Glutamatergic neuron (in vitro differentiated cells): ENCODE results near the gene ATRN. TPM values are rescaled to one million over a fixed set of nuclear protein-coding genes. Genes with fewer than 3 reads are reported as not detected.

ENCODE experiments used
- DNase-seq: peaks from one replicate; pipeline ENCODE4 v3.0.0; 2022
- H3K27ac Mint-ChIP-seq: one replicate; pipeline ENCODE4 v1.8.0; 2020; ENCODE audit warnings: mild to moderate bottlenecking, mixed read lengths, inconsistent platforms; ENCODE audit not compliant: unreplicated experiment
- H3K27me3 Mint-ChIP-seq: one replicate; pipeline ENCODE4 v1.8.0; 2020; ENCODE audit warnings: mild to moderate bottlenecking, moderate library complexity, mixed read lengths, inconsistent platforms; ENCODE audit not compliant: unreplicated experiment
- H3K36me3 Mint-ChIP-seq: one replicate; pipeline ENCODE4 v1.8.0; 2020; ENCODE audit warnings: mild to moderate bottlenecking, mixed read lengths, inconsistent platforms; ENCODE audit not compliant: unreplicated experiment
- H3K4me1 Mint-ChIP-seq: one replicate; pipeline ENCODE4 v1.8.0; 2020; ENCODE audit warnings: mild to moderate bottlenecking, low read depth, mixed read lengths, inconsistent platforms; ENCODE audit not compliant: unreplicated experiment
- H3K4me3 Mint-ChIP-seq: one replicate; pipeline ENCODE4 v1.8.0; 2020; ENCODE audit warnings: mild to moderate bottlenecking, mixed read lengths, inconsistent platforms; ENCODE audit not compliant: unreplicated experiment
- H3K9me3 Mint-ChIP-seq: one replicate; pipeline ENCODE4 v1.8.0; 2020; ENCODE audit warnings: mild to moderate bottlenecking, moderate library complexity, mixed read lengths, inconsistent platforms; ENCODE audit not compliant: unreplicated experiment
- total RNA-seq: library from RNA; stranded (reverse); fragmentation: NEBNext Ultra II Directional; extraction: Animal tissue kit (Norgen Biotek cat#: 25700); gene quantifications from one replicate; pipeline ENCODE4 v1.2.1, GENCODE V29; 2021; ENCODE audit not compliant: unreplicated experiment
- TF ChIP-seq, protein P1 (sequence below): fragments of 200-600 bp; sonication (generic); IDR thresholded peaks from one replicate; pipeline ENCODE4 v1.5.0; 2021; ENCODE audit not compliant: partially characterized antibody, unreplicated experiment

The ATRN gene
- total RNA-seq, 1 donor from 2014 or later: 31.1 TPM

DNA sequence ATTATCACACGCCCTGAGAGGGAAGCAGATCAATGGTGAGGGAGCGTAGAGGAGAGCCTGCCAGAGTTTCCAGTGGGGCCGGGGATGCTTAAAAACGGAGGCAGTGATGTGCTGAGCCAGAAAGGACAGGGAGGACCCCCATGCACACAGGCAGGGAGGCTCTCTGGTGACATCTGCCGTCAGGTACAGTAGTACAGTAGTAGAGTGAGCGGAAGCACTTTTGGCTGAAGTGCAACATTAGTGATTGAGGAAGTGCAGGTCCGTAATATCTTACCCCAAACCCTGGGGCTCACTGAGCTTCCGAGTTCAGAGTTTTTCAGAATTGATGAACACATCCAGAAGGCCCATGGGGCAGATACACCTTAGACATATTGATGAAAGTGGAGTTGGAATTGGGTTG lies 150.3 kb downstream of the ATRN start:
- Mint-ChIP-seq H3K27ac (no peak overlapping the region), H3K27me3 (peaks cover 2% of the 10 kb centered on the region), H3K9me3 (peaks cover 5% of the 10 kb centered on the region), H3K4me3 (no peak overlapping the region), H3K36me3 (peaks cover 4% of the 10 kb centered on the region), H3K4me1 (peaks cover 10% of the 10 kb centered on the region)
- TF ChIP-seq, protein P1, sequence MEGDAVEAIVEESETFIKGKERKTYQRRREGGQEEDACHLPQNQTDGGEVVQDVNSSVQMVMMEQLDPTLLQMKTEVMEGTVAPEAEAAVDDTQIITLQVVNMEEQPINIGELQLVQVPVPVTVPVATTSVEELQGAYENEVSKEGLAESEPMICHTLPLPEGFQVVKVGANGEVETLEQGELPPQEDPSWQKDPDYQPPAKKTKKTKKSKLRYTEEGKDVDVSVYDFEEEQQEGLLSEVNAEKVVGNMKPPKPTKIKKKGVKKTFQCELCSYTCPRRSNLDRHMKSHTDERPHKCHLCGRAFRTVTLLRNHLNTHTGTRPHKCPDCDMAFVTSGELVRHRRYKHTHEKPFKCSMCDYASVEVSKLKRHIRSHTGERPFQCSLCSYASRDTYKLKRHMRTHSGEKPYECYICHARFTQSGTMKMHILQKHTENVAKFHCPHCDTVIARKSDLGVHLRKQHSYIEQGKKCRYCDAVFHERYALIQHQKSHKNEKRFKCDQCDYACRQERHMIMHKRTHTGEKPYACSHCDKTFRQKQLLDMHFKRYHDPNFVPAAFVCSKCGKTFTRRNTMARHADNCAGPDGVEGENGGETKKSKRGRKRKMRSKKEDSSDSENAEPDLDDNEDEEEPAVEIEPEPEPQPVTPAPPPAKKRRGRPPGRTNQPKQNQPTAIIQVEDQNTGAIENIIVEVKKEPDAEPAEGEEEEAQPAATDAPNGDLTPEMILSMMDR: no peak
- DNase-seq: no peak

DNA sequence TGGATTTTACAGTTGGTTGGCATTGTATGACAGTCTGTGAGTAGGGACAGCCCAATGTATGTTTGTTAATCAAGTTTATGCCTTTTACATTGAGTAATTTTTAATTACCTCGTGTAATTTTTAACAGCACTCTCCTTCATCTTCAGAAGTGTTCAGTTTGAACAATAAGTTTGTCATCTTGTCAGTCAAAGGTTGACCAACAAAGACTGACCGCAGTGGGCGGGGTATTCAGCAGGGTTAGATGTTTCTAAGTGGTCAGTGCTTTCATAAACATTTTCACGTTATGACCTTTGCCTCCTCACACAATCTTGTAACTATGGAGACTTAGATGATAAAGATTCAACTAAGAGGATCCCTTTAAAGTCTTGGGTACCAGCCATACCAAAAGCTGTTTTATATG lies 151.6 kb downstream of the ATRN start:
- TF ChIP-seq, protein P1: no peak
- Mint-ChIP-seq H3K9me3 (no peaks in the 10 kb centered on the region), H3K27me3 (peaks cover 2% of the 10 kb centered on the region), H3K4me1 (peaks cover 9% of the 10 kb centered on the region), H3K27ac (no peak overlapping the region), H3K4me3 (no peak overlapping the region), H3K36me3 (no peaks in the 10 kb centered on the region)
- DNase-seq: no peak

DNA sequence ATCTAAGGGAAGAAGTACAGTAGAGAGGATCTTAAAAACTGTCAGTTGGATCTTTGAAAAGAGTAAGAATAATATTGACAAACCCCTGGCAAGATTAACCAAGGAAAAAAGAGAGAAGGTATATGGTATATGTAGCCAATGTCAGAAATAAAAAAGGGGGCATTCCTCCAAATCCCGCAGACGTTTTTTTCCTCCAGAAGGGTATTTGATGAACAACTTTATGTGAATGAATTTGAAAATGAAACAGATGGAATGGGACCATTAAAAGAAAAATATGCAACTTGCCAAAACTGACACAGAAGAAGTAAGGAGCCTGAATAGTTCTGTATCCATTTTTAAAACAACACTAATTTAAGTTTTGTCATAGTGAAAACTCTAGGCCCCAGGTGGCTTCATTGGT lies 156.7 kb downstream of the ATRN start:
- Mint-ChIP-seq H3K27me3 (peaks cover 4% of the 10 kb centered on the region), H3K9me3 (peaks cover 4% of the 10 kb centered on the region), H3K36me3 (peaks cover 11% of the 10 kb centered on the region), H3K27ac (no peak overlapping the region), H3K4me3 (no peak overlapping the region), H3K4me1 (no peaks in the 10 kb centered on the region)
- TF ChIP-seq, protein P1: no peak
- DNase-seq: no peak

DNA sequence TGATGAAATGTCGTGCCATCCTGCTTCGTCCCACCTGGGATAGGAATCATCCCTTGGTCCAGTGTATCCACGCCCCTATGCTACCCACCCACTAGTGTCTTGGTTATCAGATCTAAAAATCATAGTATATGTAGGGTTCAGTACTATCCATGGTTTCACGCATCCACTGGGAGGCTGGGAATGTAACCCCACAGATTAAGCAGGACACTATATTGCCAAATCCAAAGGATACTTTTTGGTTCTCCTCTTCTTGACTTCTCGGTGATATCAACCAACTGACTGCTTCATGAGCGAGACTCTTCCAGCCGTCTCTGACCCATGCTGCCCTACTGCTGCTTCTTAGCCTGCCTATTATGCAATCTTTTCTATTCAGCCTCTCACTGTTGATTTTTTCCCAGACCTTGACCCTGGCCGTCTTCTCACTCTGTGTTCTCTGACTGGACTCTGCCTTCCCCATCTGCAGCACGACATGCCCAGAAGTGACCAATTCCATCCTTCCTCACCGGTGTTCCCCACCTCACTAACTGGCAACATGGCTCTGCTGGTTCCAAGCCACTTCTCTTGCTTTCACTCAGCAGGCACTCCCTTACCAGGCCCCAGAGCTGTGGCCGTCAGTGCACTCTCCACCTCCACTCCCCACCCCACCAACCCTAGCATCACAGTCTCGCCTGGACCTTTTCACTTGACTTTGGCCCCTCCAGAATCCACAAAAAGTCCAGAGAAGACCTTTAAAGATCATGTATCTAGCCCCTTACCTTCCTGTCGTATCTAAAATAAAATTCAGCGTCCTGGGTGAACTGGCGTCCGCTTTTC lies 157.9 kb downstream of the ATRN start:
- Mint-ChIP-seq H3K9me3 (peaks cover 4% of the 10 kb centered on the region), H3K27ac (no peak overlapping the region), H3K27me3 (peaks cover 4% of the 10 kb centered on the region), H3K36me3 (peaks cover 11% of the 10 kb centered on the region), H3K4me3 (no peak overlapping the region), H3K4me1 (no peaks in the 10 kb centered on the region)
- TF ChIP-seq, protein P1: no peak
- no peak for DNase-seq

DNA sequence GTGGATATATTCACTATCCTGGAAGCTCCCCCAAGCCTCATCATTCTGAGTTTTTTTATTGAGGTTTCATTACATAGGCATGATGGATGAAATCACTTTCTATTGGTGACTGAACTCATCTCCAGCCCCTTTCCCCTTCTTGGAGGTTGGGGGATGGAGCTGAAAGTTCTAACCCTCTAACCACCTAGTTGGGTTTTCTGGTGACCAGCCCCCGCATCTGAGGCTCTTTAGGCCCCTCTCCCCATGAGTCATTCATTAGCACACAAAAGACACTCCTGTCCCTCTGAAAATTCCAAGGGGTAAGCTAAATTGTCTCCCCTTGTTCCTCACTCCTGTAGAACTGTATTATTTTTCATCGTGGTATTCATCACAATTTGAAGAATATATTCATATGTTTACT lies 159.1 kb downstream of the ATRN start:
- no peaks in the 10 kb centered on the region for H3K4me1 Mint-ChIP-seq
- no peak for DNase-seq
- H3K27ac Mint-ChIP-seq: no peak overlapping the region
- peaks cover 11% of the 10 kb centered on the region for H3K36me3 Mint-ChIP-seq
- TF ChIP-seq, protein P1: no peak
- H3K4me3 Mint-ChIP-seq: no peak overlapping the region
- peaks cover 4% of the 10 kb centered on the region for H3K27me3 Mint-ChIP-seq
- peaks cover 4% of the 10 kb centered on the region for H3K9me3 Mint-ChIP-seq
